OCI-LY3 (cell line): ENCODE data around the gene MSI2.

Experiments used
- H2AFZ ChIP-seq: fragments of 200-600, 300-600 bp; shearing (Covaris generic); 2 replicates; pipeline ENCODE4 v1.6.0; 2014; ENCODE audit warnings: antibody characterized with exemption, low read depth, low read length
- H3K27ac ChIP-seq: fragments of 200-600, 300-600 bp; sonication (generic); 2 replicates; pipeline ENCODE4 v1.5.1; 2014; ENCODE audit warnings: mild to moderate bottlenecking, low read length, moderate library complexity, mixed read lengths
- H3K27me3 ChIP-seq: fragments of 200-600, 300-600 bp; sonication (generic); 2 replicates; pipeline ENCODE4 v1.6.1; 2014; ENCODE audit warnings: low read depth, low read length, mixed read lengths
- H3K36me3 ChIP-seq: fragments of 200-600, 300-600 bp; sonication (generic); replicated peaks from 2 replicates; pipeline ENCODE3; 2014; ENCODE audit warnings: low read depth, low read length, mixed read lengths
- H3K4me1 ChIP-seq: fragments of 300-600, 200-600 bp; sonication (generic); 2 replicates; pipeline ENCODE4 v1.6.1; 2014; ENCODE audit warnings: low read length, mixed read lengths
- H3K4me2 ChIP-seq: fragments of 200-600, 300-600 bp; sonication (generic); 2 replicates; pipeline ENCODE4 v1.6.1; 2014; ENCODE audit warnings: low read length, mixed read lengths
- H3K4me3 ChIP-seq: fragments of 300-600, 200-600 bp; sonication (generic); 2 replicates; pipeline ENCODE4 v1.5.1; 2014; ENCODE audit warnings: antibody characterized with exemption, mild to moderate bottlenecking, low read length, moderate library complexity
- H3K79me2 ChIP-seq: fragments of 300-600, 200-600 bp; shearing (Covaris generic); 2 replicates; pipeline ENCODE4 v1.6.1; 2014; ENCODE audit warnings: mild to moderate bottlenecking, low read length, mixed read lengths
- H3K9ac ChIP-seq: fragments of 300-600, 200-600 bp; shearing (Covaris generic); 2 replicates; pipeline ENCODE4 v1.6.0; 2014; ENCODE audit warnings: mild to moderate bottlenecking, low read length, moderate library complexity
- H3K9me3 ChIP-seq: fragments of 200-600, 300-600 bp; shearing (Covaris generic); 2 replicates; pipeline ENCODE4 v1.6.1; 2014; ENCODE audit warnings: low read length, mixed read lengths; ENCODE audit not compliant: insufficient read depth
- H4K20me1 ChIP-seq: fragments of 200-600, 300-600 bp; sonication (generic); 2 replicates; pipeline ENCODE4 v1.6.1; 2016; ENCODE audit warnings: low read length, mixed read lengths; ENCODE audit not compliant: insufficient read depth
- EZH2phosphoT487 ChIP-seq: fragments of 200-600 bp; shearing (Covaris generic); IDR thresholded peaks from 2 replicates; pipeline ENCODE4 v1.6.1; 2018; ENCODE audit warnings: antibody characterized with exemption, mixed run types, low read depth
- TF ChIP-seq, protein P1 (sequence below): fragments of 200-600, 300-600 bp; sonication (generic); IDR thresholded peaks from 2 replicates; pipeline ENCODE4 v1.5.1; 2014; ENCODE audit warnings: antibody characterized with exemption, low read length, low read depth

Gene MSI2

DNA sequence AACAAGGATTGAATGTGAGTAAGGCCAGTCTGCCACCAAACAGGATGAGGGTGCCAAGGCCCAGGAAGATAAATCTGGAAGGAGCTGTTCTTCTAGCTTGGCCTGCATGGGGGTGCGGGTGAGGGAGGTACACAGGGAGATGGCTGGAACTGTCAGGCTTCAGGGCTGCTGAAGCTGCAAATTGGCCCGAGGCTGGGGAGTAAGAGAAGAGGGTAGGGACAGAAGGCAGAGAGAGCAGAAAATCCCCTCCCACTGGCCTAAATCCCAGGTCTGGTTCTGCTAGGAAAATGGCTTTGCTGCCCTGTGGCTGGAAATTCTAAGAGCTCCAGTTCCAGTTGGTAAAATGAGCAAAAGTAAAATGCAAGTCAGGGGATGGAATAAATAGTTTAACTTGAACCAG lies 400.9 kb downstream of the MSI2 start:
- no peak for TF ChIP-seq EZH2phosphoT487
- TF ChIP-seq, protein P1, sequence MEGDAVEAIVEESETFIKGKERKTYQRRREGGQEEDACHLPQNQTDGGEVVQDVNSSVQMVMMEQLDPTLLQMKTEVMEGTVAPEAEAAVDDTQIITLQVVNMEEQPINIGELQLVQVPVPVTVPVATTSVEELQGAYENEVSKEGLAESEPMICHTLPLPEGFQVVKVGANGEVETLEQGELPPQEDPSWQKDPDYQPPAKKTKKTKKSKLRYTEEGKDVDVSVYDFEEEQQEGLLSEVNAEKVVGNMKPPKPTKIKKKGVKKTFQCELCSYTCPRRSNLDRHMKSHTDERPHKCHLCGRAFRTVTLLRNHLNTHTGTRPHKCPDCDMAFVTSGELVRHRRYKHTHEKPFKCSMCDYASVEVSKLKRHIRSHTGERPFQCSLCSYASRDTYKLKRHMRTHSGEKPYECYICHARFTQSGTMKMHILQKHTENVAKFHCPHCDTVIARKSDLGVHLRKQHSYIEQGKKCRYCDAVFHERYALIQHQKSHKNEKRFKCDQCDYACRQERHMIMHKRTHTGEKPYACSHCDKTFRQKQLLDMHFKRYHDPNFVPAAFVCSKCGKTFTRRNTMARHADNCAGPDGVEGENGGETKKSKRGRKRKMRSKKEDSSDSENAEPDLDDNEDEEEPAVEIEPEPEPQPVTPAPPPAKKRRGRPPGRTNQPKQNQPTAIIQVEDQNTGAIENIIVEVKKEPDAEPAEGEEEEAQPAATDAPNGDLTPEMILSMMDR: no peak

DNA sequence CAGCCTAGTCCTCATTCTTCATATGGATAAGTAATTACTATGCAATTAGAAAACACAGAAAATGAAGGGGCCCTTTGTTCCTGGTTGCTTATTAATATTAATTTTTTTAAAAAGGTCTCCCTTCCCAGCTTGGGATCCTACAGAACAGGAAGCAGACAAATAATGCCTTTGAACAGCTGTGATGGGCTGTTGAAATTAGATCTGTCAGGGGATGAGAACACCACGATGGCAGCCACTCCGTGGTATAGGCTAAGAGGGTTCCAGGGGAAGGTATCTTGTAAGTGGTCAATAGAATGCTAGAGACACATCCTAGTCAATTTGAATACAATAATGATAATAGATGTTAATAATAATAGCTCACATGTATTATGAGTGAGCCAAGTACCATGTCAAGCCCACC lies 405.7 kb downstream of the MSI2 start:
- H2AFZ ChIP-seq: no peak overlapping the region
- no peaks in the 10 kb centered on the region for H3K9me3 ChIP-seq
- 0 out of 2 replicates have a peak overlapping the region, but pooled peaks have one; percentile 47 for H3K9ac ChIP-seq
- H3K4me1 ChIP-seq: peaks cover 47% of the 10 kb centered on the region
- peak overlapping the region; percentile 70 for H3K4me2 ChIP-seq
- H3K27ac ChIP-seq: peak overlapping the region; percentile 53; the same call in 1 of the 2 replicates
- H4K20me1 ChIP-seq: no peaks in the 10 kb centered on the region
- no peak for TF ChIP-seq EZH2phosphoT487
- TF ChIP-seq, protein P1: no peak
- no peaks in the 10 kb centered on the region for H3K79me2 ChIP-seq
- H3K27me3 ChIP-seq: no peaks in the 10 kb centered on the region
- no peaks in the 10 kb centered on the region for H3K36me3 ChIP-seq
- peak overlapping the region; percentile 76 for H3K4me3 ChIP-seq

More for the DNA sequence above, 400.9 kb downstream of the MSI2 start:
- no peak overlapping the region for H3K4me2 ChIP-seq
- H3K9ac ChIP-seq: no peak overlapping the region
- no peaks in the 10 kb centered on the region for H4K20me1 ChIP-seq
- peaks cover 7% of the 10 kb centered on the region for H3K4me1 ChIP-seq
- H3K9me3 ChIP-seq: no peaks in the 10 kb centered on the region
- H3K4me3 ChIP-seq: no peak overlapping the region
- H3K36me3 ChIP-seq: no peaks in the 10 kb centered on the region
- H2AFZ ChIP-seq: no peak overlapping the region
- H3K27ac ChIP-seq: no peak overlapping the region
- H3K79me2 ChIP-seq: no peaks in the 10 kb centered on the region
- H3K27me3 ChIP-seq: no peaks in the 10 kb centered on the region

DNA sequence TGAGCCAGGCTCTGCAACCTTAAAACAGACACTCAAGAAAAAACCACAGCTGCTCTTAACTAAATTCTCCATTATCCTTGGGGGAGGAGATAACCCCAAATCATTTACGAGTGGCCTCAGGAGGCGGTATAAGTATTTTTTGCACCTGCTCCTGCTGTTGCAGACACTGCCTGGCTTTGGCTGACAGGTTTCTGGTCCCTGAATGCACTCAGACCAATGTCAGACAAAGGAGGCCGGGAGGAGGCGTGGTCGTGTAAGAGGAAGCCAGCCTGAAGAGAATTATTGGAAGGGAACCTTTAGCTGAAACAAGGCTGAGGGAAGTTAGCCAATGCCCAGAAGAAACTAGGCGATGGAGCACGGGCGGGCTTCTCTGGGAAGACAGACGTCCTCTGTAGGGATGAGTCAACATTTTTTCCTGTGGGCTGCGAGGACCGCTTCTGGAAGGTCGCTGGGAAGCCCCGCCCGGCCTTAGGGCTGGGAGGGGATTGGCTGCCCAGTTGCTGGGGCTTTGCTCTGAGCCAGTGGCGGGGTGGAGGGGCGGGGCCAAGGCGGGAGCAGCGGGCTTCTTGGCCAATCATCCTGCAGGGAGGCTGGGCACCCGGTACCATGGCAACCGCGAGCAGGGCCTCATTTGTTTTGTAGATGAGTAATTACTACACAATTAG lies 406.5 kb downstream of the MSI2 start:
- peaks cover 47% of the 10 kb centered on the region for H3K4me1 ChIP-seq
- H3K9me3 ChIP-seq: no peaks in the 10 kb centered on the region
- H3K36me3 ChIP-seq: no peaks in the 10 kb centered on the region
- no peaks in the 10 kb centered on the region for H3K27me3 ChIP-seq
- peak overlapping the region; percentile 70 for H3K4me2 ChIP-seq
- H3K9ac ChIP-seq: peak overlapping the region; percentile 55
- peak overlapping the region; percentile 76 for H3K4me3 ChIP-seq
- H4K20me1 ChIP-seq: no peaks in the 10 kb centered on the region
- TF ChIP-seq EZH2phosphoT487: no peak
- TF ChIP-seq, protein P1: no peak; the same call in 1 of the 2 replicates
- peak overlapping the region; percentile 67; the same call in 1 of the 2 replicates for H2AFZ ChIP-seq
- H3K27ac ChIP-seq: peak overlapping the region; percentile 53
- H3K79me2 ChIP-seq: no peaks in the 10 kb centered on the region

DNA sequence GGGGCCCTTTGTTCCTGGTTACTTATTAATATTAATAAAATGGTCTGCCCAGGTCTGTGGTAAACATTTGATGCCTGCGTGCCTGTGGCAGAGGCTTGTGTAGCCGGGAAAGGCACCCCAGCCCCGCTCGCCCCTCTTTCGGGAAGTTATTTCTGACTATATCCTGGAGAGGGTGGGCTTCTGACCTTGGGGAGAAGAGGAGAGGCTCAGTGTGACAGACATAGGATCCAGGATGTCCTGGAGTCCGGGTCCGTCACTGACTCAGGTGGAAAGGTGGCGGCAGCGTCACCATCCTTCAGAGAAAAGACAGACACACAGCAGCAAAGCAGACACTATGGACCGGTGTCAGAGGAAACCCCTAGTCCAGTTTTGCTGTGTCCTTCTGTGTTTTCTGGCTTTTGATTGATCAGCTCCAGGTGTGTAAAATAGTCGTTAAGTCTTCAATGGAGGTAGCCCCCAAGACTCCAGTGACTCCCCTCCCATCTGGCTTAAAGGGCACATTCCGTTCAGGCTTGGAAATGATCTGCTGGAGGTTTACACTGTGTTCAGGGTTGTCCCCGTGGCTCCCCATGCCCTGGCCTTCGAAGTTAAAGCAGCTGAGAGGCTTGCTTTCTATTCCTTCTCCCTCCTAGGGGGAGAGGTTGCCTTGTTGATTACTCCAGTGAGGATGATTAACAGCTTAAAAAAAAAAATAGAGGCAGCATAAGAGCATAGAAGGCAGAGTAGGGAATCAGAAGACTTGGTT lies 407.2 kb downstream of the MSI2 start:
- Histone ChIP-seq H3K79me2 (no peaks in the 10 kb centered on the region), H3K36me3 (no peaks in the 10 kb centered on the region), H3K9me3 (no peaks in the 10 kb centered on the region), H3K9ac (peak overlapping the region; percentile 55), H2AFZ (no peak overlapping the region), H3K4me1 (peaks cover 47% of the 10 kb centered on the region), H4K20me1 (no peaks in the 10 kb centered on the region), H3K4me2 (peak overlapping the region; percentile 70), H3K4me3 (peak overlapping the region; percentile 76), H3K27ac (peak overlapping the region; percentile 50), H3K27me3 (no peaks in the 10 kb centered on the region)
- TF ChIP-seq EZH2phosphoT487: no peak
- TF ChIP-seq, protein P1: no peak
